K562 (cell line): Measurements from ENCODE around the gene DCAF11.

Experiments
- PTRF ChIP-seq: fragments of 450-650 bp; IDR thresholded peaks from 2 replicates; pipeline ENCODE4 v1.6.1; 2016; ENCODE audit warnings: mild to moderate bottlenecking, missing genetic modification characterization, missing compliant biosample characterization
- RAD21 ChIP-seq, 2 experiments: fragments of 250-450 bp in 1 of 2; fragments of 450-650 bp in 1 of 2; sonication (Bioruptor Pico) in 1 of 2; formaldehyde crosslinking in 1 of 2; IDR thresholded peaks in 1 of 2; conservative IDR thresholded peaks in 1 of 2; 2 replicates each; pipeline versions ENCODE4 v1.4.0 to v1.8.0; 2020 to 2022; ENCODE audit warnings: mild to moderate bottlenecking in 2 of 2, moderate library complexity in 1 of 2
- RFX5 ChIP-seq: IDR thresholded peaks from 2 replicates; pipeline ENCODE4 v1.6.1; 2011; ENCODE audit warnings: low read depth, mild to moderate bottlenecking, improper control_type of control experiment, low read length
- TAF1 ChIP-seq: IDR thresholded peaks from 2 replicates; pipeline ENCODE4 v1.6.1; 2011; ENCODE audit warnings: mild to moderate bottlenecking, low read length, moderate library complexity; ENCODE audit not compliant: insufficient read depth, control insufficient read depth, severe bottlenecking; ENCODE audit errors: extremely low read depth
- TF ChIP-seq, protein P1 (sequence below), 3 experiments: IDR thresholded peaks in 2 of 3; conservative IDR thresholded peaks in 1 of 3; 2 replicates each; pipeline ENCODE4 v1.5.1; 2011 to 2012; ENCODE audit warnings: low read length in 3 of 3, mild to moderate bottlenecking in 3 of 3, control low read depth in 2 of 3, improper control_type of control experiment in 1 of 3, inconsistent platforms in 1 of 3, low read depth in 1 of 3, mixed read lengths in 1 of 3, moderate library complexity in 1 of 3; ENCODE audit not compliant: insufficient read depth in 2 of 3

DNA sequence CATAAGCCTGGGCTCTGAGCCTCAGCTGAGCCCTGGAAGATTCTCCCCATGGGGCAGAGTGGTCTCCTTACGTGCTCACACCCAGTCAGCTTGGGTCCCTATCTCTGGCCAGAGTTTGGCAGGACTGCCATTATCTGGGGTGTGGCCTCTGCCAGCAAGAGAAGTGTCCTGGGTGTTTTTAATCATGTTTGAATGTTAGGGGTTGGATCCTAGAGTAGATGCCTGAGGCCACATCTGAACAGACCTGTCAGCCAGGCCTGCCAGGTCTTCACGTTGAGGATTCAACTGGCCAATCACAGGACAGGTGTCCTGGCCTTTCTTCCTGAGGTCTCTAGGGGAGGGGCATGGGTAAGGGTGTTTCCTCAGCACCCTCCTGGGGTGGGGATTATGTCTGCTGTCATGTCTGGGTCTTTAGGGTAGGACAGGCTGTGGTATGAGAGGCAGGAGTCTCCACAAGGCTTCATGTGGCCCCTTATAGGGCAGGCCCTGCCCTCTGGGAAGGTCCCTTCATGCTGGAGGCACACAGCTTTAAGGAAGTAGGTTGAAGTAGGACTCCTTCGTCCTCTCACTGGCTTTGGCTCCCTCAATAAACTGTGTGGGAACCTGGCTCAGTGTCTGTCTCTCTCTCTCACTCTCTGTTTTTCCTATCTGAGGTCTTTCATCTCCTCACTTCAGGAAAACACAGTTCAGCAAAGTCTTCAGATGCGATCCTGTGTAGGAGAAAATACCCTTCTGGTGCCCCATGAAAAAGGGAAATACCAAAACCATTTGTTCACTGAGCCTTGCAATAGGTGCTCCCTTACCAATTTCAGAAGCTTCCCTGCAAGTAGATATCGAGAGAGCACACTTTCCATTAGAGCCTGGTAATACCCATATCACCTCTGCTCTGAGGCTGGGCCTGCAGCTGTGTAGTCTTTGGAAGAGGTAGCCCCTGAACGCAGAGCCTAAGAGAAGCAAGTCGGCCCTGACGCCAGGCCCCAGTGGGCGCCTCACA is 9.1 kb downstream of the DCAF11 start:
- TF ChIP-seq, protein P1, sequence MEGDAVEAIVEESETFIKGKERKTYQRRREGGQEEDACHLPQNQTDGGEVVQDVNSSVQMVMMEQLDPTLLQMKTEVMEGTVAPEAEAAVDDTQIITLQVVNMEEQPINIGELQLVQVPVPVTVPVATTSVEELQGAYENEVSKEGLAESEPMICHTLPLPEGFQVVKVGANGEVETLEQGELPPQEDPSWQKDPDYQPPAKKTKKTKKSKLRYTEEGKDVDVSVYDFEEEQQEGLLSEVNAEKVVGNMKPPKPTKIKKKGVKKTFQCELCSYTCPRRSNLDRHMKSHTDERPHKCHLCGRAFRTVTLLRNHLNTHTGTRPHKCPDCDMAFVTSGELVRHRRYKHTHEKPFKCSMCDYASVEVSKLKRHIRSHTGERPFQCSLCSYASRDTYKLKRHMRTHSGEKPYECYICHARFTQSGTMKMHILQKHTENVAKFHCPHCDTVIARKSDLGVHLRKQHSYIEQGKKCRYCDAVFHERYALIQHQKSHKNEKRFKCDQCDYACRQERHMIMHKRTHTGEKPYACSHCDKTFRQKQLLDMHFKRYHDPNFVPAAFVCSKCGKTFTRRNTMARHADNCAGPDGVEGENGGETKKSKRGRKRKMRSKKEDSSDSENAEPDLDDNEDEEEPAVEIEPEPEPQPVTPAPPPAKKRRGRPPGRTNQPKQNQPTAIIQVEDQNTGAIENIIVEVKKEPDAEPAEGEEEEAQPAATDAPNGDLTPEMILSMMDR (IDR thresholded peaks at IDR 0.05 in 2 of 3, conservative IDR thresholded peaks at IDR 0.05 in 1 of 3; ENCODE audit: insufficient read depth in 2 of 3, low read depth in 1 of 3, low read length in 3 of 3): no peak
- TF ChIP-seq TAF1 (no peak), RFX5 (no peak), RAD21 (CRISPR knock-in tag; conservative IDR thresholded peaks at IDR 0.05 in 1 of 2, IDR thresholded peaks at IDR 0.05 in 1 of 2) (no peak), PTRF (tag) (no peak)
